RWPE2 (cell line): ENCODE results near the gene MED10.

ENCODE experiments used
- ATAC-seq: fragments of 200-7000 bp; cut with Tn5 transposase; 3 replicates; pipeline ENCODE4 v1.9.1; 2021; ENCODE audit warnings: low read depth
- DNase-seq: peaks from one replicate; pipeline ENCODE4 v3.0.0-alpha.2; 2020; ENCODE audit warnings: low spot score
- H3K27ac ChIP-seq: fragments of 450-650 bp; 2 replicates; pipeline ENCODE4 v1.5.1; 2017; ENCODE audit warnings: mild to moderate bottlenecking; ENCODE audit not compliant: poor library complexity, severe bottlenecking
- H3K27me3 ChIP-seq: fragments of 250-450 bp; sonication (Bioruptor Pico); 2 replicates; pipeline ENCODE4 v1.5.1; 2021; ENCODE audit warnings: mild to moderate bottlenecking, moderate library complexity; ENCODE audit not compliant: insufficient read depth, poor library complexity, severe bottlenecking
- H3K36me3 ChIP-seq: fragments of 250-450 bp; sonication (Bioruptor Pico); 2 replicates; pipeline ENCODE4 v1.5.1; 2020; ENCODE audit warnings: low read depth, mild to moderate bottlenecking, moderate library complexity
- H3K4me1 ChIP-seq: fragments of 250-450 bp; sonication (Bioruptor Pico); 2 replicates; pipeline ENCODE4 v1.5.1; 2021; ENCODE audit warnings: mild to moderate bottlenecking, moderate library complexity; ENCODE audit not compliant: insufficient read depth, poor library complexity, severe bottlenecking
- H3K4me3 ChIP-seq: fragments of 250-450 bp; sonication (Bioruptor Pico); 2 replicates; pipeline ENCODE4 v1.5.1; 2021; ENCODE audit warnings: mild to moderate bottlenecking, moderate library complexity; ENCODE audit not compliant: severe bottlenecking
- H3K9me3 ChIP-seq: fragments of 250-450 bp; sonication (Bioruptor Pico); 2 replicates; pipeline ENCODE4 v1.5.1; 2021; ENCODE audit warnings: mild to moderate bottlenecking, moderate library complexity; ENCODE audit not compliant: severe bottlenecking
- TF ChIP-seq, protein P1 (sequence below): fragments of 450-650 bp; IDR thresholded peaks from one replicate; pipeline ENCODE4 v1.5.1; 2017; ENCODE audit warnings: mild to moderate bottlenecking, moderate library complexity; ENCODE audit not compliant: poor library complexity, severe bottlenecking

Gene MED10

GRCh38 chr5:6326776-6327175 is 51.6 kb downstream of the MED10 start:
- ATAC-seq (no peak), DNase-seq (no peak)
- H3K27ac ChIP-seq = no peak overlapping the region

GRCh38 chr5:6322163-6322713 is 56.1 kb downstream of the MED10 start:
- Histone ChIP-seq H3K9me3 (no peaks in the 10 kb centered on the region), H3K4me1 (no peaks in the 10 kb centered on the region), H3K4me3 (no peak overlapping the region), H3K36me3 (no peaks in the 10 kb centered on the region), H3K27me3 (no peaks in the 10 kb centered on the region), H3K27ac (no peak overlapping the region)
- ATAC-seq (no peak), DNase-seq (no peak)
- TF ChIP-seq, protein P1, sequence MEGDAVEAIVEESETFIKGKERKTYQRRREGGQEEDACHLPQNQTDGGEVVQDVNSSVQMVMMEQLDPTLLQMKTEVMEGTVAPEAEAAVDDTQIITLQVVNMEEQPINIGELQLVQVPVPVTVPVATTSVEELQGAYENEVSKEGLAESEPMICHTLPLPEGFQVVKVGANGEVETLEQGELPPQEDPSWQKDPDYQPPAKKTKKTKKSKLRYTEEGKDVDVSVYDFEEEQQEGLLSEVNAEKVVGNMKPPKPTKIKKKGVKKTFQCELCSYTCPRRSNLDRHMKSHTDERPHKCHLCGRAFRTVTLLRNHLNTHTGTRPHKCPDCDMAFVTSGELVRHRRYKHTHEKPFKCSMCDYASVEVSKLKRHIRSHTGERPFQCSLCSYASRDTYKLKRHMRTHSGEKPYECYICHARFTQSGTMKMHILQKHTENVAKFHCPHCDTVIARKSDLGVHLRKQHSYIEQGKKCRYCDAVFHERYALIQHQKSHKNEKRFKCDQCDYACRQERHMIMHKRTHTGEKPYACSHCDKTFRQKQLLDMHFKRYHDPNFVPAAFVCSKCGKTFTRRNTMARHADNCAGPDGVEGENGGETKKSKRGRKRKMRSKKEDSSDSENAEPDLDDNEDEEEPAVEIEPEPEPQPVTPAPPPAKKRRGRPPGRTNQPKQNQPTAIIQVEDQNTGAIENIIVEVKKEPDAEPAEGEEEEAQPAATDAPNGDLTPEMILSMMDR = no peak

More at GRCh38 chr5:6326776-6327175, 51.6 kb downstream of the MED10 start:
- TF ChIP-seq, protein P1 = no peak
- Histone ChIP-seq H3K36me3 (no peaks in the 10 kb centered on the region), H3K27me3 (no peaks in the 10 kb centered on the region), H3K4me1 (no peaks in the 10 kb centered on the region), H3K9me3 (no peaks in the 10 kb centered on the region), H3K4me3 (no peak overlapping the region)
